Esophagus squamous epithelium (tissue), 5 donors: ENCODE measurements around the gene CLPTM1L. TPM values are rescaled to one million over a fixed set of nuclear protein-coding genes. Genes with fewer than 3 reads are reported as not detected.
"Not testable (repeated sequence)": the region's sequence is repeated elsewhere in the genome, so short reads cannot be mapped to it uniquely, and the experiment has no call there.

ENCODE experiments used
- DNase-seq: peaks from one replicate; lab custom pipeline; 2025; lab: John Stamatoyannopoulos, UW
- H3K27ac ChIP-seq, 4 donors: fragments of 200-600 bp; sonication (generic); one replicate each; pipeline ENCODE4 v1.5.1; 2016 to 2019; ENCODE audit warnings: mild to moderate bottlenecking in 1 of 4
- H3K27me3 ChIP-seq, 4 donors: fragments of 200-600 bp; sonication (generic); 1 replicate in 3 of 4; 2 replicates in 1 of 4; pipeline versions ENCODE4 v1.5.1 to v1.6.0; 2017 to 2021; ENCODE audit warnings: antibody characterized with exemption in 1 of 4
- H3K36me3 ChIP-seq, 3 donors: fragments of 200-600 bp; sonication (generic); one replicate each; pipeline ENCODE4 v1.5.1; 2016 to 2019
- H3K4me1 ChIP-seq, 3 donors: fragments of 200-600 bp; sonication (generic); one replicate each; pipeline ENCODE4 v1.5.1; 2017 to 2019
- H3K4me3 ChIP-seq, 4 donors: fragments of 200-600 bp; sonication (generic); 1 replicate in 3 of 4; 2 replicates in 1 of 4; pipeline ENCODE4 v1.5.1; 2016 to 2019; ENCODE audit warnings: mild to moderate bottlenecking in 2 of 4, moderate library complexity in 1 of 4
- H3K9me3 ChIP-seq, 3 donors: fragments of 200-600 bp; sonication (generic); one replicate each; pipeline ENCODE4 v1.5.1; 2016 to 2019
- POLR2A ChIP-seq, 4 donors: fragments of 450-650 bp; IDR thresholded peaks; one replicate each; pipeline ENCODE4 v1.6.1; 2017; ENCODE audit warnings: antibody characterized with exemption in 4 of 4, mild to moderate bottlenecking in 4 of 4, moderate library complexity in 3 of 4
- WGBS, 2 donors: methylation state at CpG; one replicate each; pipeline ENCODE4 v1.1.5; 2018; 5-methylcytosine and 5-hydroxymethylcytosine counted together
- intact Hi-C: fragments of 100-400 bp; cut with DNase I; formaldehyde crosslinking; loops from one replicate; pipeline ENCODE4 v1.15.0; 2022
- total RNA-seq, 4 donors: library from RNA; depleted of rRNA; stranded (reverse); fragments of >200 nt; gene quantifications; one replicate each; pipeline ENCODE4 v1.1.0, GENCODE V29; 2016
- TF ChIP-seq, protein P1 (sequence below), 6 experiments: fragments of 450-650 bp in 4 of 6; fragments of 200-600 bp in 2 of 6; sonication (generic) in 2 of 6; IDR thresholded peaks; one replicate each; pipeline ENCODE4 v1.5.1; 2016 to 2019; ENCODE audit warnings: antibody characterized with exemption in 6 of 6, mild to moderate bottlenecking in 4 of 6, moderate library complexity in 4 of 6
- donor health status: DM: yes; HTN: yes; CAD: no.

CLPTM1L gene
- total RNA-seq, 4 donors from 2014 or later: 42.8 to 75.2 (median 65.1) TPM

GRCh38 chr5:1293416-1294205 lies 51.3 kb downstream of the CLPTM1L start:
- Histone ChIP-seq H3K9me3 (peaks cover 0 to 2% (median 0%) of the 10 kb centered on the region in 3 donors), H3K27me3 (peaks cover 0 to 84% (median 0%) of the 10 kb centered on the region in 4 donors), H3K4me1 (peaks cover 4 to 15% (median 9%) of the 10 kb centered on the region in 3 donors), H3K4me3 (no peak overlapping the region), H3K36me3 (no peaks in the 10 kb centered on the region), H3K27ac (no peak overlapping the region)
- intact Hi-C loops: no loop called here
- DNase-seq: no peak
- TF ChIP-seq, protein P1, sequence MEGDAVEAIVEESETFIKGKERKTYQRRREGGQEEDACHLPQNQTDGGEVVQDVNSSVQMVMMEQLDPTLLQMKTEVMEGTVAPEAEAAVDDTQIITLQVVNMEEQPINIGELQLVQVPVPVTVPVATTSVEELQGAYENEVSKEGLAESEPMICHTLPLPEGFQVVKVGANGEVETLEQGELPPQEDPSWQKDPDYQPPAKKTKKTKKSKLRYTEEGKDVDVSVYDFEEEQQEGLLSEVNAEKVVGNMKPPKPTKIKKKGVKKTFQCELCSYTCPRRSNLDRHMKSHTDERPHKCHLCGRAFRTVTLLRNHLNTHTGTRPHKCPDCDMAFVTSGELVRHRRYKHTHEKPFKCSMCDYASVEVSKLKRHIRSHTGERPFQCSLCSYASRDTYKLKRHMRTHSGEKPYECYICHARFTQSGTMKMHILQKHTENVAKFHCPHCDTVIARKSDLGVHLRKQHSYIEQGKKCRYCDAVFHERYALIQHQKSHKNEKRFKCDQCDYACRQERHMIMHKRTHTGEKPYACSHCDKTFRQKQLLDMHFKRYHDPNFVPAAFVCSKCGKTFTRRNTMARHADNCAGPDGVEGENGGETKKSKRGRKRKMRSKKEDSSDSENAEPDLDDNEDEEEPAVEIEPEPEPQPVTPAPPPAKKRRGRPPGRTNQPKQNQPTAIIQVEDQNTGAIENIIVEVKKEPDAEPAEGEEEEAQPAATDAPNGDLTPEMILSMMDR (IDR thresholded peaks at IDR 0.05): no peak
- no peak for TF ChIP-seq POLR2A (IDR thresholded peaks at IDR 0.05)
- 96% methylated on average over 9 of the region's 60 CpGs; no CpG with 5 or more reads in 1 of the 2 donors for WGBS, 2 donors

DNA sequence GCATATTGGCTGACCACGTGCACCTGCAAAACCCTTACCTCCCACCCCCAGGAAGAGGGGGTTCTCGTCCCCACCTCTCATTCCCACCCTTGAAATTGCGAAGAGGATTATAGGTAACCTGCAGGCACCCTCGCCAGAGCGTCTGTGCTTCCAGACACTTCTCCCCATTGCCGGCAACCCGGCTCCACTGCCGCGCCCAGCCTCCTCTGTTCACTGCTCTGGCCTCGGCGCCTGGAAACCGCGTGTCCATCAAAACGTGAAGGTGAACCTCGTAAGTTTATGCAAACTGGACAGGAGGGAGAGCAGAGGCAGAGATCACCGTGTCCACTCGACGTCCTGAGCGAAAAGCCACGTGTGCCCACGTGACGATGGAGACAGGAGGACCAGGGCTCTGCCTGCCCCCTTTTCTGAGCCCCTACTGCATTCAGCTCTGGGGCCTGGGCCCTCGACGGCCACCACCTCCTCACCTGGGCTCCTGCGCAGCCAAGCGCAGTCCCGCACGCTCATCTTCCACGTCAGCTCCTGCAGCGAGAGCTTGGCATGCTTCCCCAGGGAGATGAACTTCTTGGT lies 52.0 kb downstream of the CLPTM1L start:
- H3K4me3 ChIP-seq: no peak overlapping the region
- H3K36me3 ChIP-seq: no peaks in the 10 kb centered on the region
- TF ChIP-seq POLR2A (IDR thresholded peaks at IDR 0.05): no peak
- TF ChIP-seq, protein P1 (IDR thresholded peaks at IDR 0.05): no peak
- H3K27me3 ChIP-seq: peaks cover 0 to 85% (median 0%) of the 10 kb centered on the region in 4 donors
- WGBS, 2 donors: 89 to 93% methylated on average over 20 to 22 of the region's 30 CpGs
- H3K9me3 ChIP-seq: peaks cover 0 to 6% (median 0%) of the 10 kb centered on the region in 3 donors
- no peak overlapping the region for H3K27ac ChIP-seq
- H3K4me1 ChIP-seq: peaks cover 4 to 15% (median 9%) of the 10 kb centered on the region in 3 donors
- DNase-seq: no peak
- intact Hi-C loops: no loop called here

GRCh38 chr5:1292139-1292538 lies 52.8 kb downstream of the CLPTM1L start:
- Histone ChIP-seq H3K27ac (no peak overlapping the region), H3K4me3 (no peak overlapping the region), H3K36me3 (no peaks in the 10 kb centered on the region), H3K27me3 (peaks cover 0 to 77% (median 0%) of the 10 kb centered on the region in 4 donors), H3K9me3 (peaks cover 0 to 6% (median 0%) of the 10 kb centered on the region in 3 donors), H3K4me1 (peaks cover 4 to 15% (median 9%) of the 10 kb centered on the region in 3 donors)
- intact Hi-C loops: no loop called here
- 69 to 86% methylated on average over 5 of the region's 6 CpGs for WGBS, 2 donors
- DNase-seq: no peak
- TF ChIP-seq, protein P1 (IDR thresholded peaks at IDR 0.05): no peak
- TF ChIP-seq POLR2A (IDR thresholded peaks at IDR 0.05): no peak

DNA sequence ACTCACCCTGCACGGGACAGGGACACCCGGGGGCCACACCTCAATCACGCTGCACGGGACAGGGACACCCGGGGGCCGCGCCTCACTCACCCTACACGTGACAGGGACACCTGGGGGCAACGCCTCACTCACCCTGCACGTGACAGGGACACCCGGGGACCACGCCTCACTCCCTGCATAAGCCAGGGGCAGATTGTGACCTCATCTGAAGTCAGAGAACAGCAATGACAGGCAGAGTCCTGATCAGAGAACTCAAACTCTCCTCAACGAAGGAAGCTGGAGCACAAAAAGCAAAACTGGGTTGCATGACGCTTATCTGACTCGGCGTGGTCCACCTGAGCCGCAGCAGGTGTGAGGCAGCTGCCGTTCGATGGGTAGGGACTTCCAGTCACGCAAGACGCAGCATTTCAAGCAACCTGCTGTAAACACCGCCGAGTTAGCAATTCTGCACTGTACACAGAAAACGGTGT lies 53.3 kb downstream of the CLPTM1L start:
- H3K4me3 ChIP-seq: no peak overlapping the region
- H3K27me3 ChIP-seq: peaks cover 0 to 73% (median 0%) of the 10 kb centered on the region in 4 donors
- WGBS, 2 donors: 67 to 84% methylated on average over 1 to 12 of the region's 24 CpGs
- H3K4me1 ChIP-seq: peaks cover 4 to 15% (median 9%) of the 10 kb centered on the region in 3 donors
- peaks cover 0 to 6% (median 0%) of the 10 kb centered on the region in 3 donors for H3K9me3 ChIP-seq
- intact Hi-C loops: no loop called here
- no peak overlapping the region for H3K27ac ChIP-seq
- no peaks in the 10 kb centered on the region for H3K36me3 ChIP-seq
- DNase-seq: no peak
- no peak for TF ChIP-seq POLR2A (IDR thresholded peaks at IDR 0.05)
- TF ChIP-seq, protein P1 (IDR thresholded peaks at IDR 0.05): no peak

GRCh38 chr5:1290956-1291355 lies 53.9 kb downstream of the CLPTM1L start:
- H3K4me3 ChIP-seq, intact Hi-C loops, H3K9me3 ChIP-seq, H3K36me3 ChIP-seq, DNase-seq, H3K27ac ChIP-seq: not testable (repeated sequence)
- Histone ChIP-seq H3K4me1 (peaks cover 4 to 15% (median 9%) of the 10 kb centered on the region in 3 donors), H3K27me3 (peaks cover 0 to 66% (median 0%) of the 10 kb centered on the region in 4 donors)
- WGBS, 2 donors: no CpG with 5 or more reads among the region's 24 CpGs

DNA sequence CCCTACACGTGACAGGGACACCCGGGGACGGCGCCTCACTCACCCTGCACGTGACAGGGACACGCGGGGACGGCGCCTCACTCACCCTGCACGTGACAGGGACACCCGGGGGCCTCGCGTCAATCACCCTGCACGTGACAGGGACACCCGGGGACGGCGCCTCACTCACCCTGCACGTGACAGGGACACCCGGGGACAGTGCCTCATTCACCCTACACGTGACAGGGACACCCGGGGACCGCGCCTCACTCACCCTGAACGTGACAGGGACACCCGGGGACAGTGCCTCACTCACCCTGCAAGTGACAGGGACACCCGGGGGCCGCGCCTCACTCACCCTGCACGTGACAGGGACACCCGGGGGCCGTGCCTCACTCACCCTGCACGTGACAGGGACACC lies 55.3 kb downstream of the CLPTM1L start:
- intact Hi-C loops, H3K27ac ChIP-seq, H3K36me3 ChIP-seq, DNase-seq, H3K9me3 ChIP-seq, H3K4me3 ChIP-seq, H3K4me1 ChIP-seq: not testable (repeated sequence)
- WGBS, 2 donors: no CpG with 5 or more reads among the region's 32 CpGs
- peaks cover 0 to 52% (median 0%) of the 10 kb centered on the region in 4 donors for H3K27me3 ChIP-seq
